Ovary (tissue), 3 donors: Measurements from ENCODE around the gene CARMIL1.

ENCODE experiments used
- POLR2A ChIP-seq: fragments of 450-650 bp; IDR thresholded peaks from one replicate; pipeline ENCODE4 v1.6.1; 2017; ENCODE audit warnings: antibody characterized with exemption, mild to moderate bottlenecking, moderate library complexity
- TF ChIP-seq, protein P1 (sequence below), 3 donors: fragments of 450-650 bp in 2 of 3; fragments of 200-600 bp in 1 of 3; IDR thresholded peaks; one replicate each; pipeline versions ENCODE4 v1.5.1 to v1.8.0; 2016 to 2022; ENCODE audit warnings: antibody characterized with exemption in 3 of 3, mild to moderate bottlenecking in 1 of 3
- donor health status: DM: no; HTN: no; CAD: no.

DNA sequence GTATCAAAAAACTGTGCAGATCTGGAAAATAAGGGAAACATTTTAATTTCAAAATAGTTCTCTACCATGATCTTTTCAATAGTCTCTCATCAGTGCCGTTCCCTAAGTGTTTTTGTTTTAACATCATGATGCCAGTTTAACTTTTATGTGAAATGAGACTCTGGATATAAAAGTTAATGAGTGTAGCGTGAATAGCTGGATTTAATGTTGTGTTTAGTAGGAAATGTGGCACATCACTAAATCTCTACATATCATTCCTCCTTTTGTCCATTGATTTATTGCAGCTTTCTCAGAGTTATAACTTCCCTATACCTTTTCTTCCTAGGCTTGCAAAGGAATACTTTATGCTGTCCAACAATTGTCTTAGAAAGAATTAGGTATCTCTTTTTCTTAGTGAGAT lies 291.4 kb downstream of the CARMIL1 start:
- TF ChIP-seq, protein P1, sequence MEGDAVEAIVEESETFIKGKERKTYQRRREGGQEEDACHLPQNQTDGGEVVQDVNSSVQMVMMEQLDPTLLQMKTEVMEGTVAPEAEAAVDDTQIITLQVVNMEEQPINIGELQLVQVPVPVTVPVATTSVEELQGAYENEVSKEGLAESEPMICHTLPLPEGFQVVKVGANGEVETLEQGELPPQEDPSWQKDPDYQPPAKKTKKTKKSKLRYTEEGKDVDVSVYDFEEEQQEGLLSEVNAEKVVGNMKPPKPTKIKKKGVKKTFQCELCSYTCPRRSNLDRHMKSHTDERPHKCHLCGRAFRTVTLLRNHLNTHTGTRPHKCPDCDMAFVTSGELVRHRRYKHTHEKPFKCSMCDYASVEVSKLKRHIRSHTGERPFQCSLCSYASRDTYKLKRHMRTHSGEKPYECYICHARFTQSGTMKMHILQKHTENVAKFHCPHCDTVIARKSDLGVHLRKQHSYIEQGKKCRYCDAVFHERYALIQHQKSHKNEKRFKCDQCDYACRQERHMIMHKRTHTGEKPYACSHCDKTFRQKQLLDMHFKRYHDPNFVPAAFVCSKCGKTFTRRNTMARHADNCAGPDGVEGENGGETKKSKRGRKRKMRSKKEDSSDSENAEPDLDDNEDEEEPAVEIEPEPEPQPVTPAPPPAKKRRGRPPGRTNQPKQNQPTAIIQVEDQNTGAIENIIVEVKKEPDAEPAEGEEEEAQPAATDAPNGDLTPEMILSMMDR (IDR thresholded peaks at IDR 0.05) = no peak
- no peak for TF ChIP-seq POLR2A
